ENCODE measurements around the gene ZDHHC5.

ZDHHC5 gene

DNA sequence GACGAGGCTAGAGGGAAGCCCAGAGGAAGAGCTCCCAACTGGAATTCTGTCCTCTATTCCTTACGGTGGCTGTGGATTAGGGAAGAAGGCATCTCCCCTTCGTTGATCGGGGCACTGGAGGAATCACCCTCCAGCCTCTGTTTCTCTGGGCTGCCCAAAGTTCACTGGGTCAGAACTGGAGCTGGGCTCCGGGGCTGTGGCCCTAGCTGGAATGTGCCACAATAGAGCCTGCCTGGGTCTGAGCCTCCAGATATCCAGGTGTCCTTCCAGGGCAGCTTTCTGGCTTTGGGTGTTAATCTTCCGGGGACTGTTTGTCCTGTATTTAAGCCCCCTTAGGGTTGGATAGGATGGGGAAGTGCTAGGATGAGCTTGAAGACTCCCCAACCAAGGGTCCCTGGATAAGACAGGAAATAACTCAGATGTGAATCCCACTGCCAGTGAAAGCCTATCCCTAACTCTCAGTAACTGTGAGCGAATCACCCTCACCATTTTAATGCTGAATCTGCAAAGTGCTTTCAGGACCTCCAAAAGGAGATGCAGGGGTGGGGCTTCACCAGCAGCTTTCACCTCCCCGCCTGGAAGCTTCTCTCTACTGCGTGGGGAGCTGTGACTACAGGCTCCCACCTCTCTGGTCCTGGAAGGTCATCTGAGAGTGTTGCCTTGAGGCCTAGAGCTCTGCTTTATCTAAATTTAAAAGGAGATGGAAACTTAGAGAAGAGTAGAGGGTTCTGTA, 27.7 kb upstream of the ZDHHC5 start:
- Histone ChIP-seq H3K9me3 (no peaks in the 10 kb centered on the region), H3K27me3 (no peaks in the 10 kb centered on the region), H3K4me3 (no peak overlapping the region), H3K36me3 (no peaks in the 10 kb centered on the region), H3K4me1 (peaks cover 3 to 45% (median 39%) of the 10 kb centered on the region in 4 donors), H3K27ac (no peak overlapping the region)
- TF ChIP-seq, protein P1, sequence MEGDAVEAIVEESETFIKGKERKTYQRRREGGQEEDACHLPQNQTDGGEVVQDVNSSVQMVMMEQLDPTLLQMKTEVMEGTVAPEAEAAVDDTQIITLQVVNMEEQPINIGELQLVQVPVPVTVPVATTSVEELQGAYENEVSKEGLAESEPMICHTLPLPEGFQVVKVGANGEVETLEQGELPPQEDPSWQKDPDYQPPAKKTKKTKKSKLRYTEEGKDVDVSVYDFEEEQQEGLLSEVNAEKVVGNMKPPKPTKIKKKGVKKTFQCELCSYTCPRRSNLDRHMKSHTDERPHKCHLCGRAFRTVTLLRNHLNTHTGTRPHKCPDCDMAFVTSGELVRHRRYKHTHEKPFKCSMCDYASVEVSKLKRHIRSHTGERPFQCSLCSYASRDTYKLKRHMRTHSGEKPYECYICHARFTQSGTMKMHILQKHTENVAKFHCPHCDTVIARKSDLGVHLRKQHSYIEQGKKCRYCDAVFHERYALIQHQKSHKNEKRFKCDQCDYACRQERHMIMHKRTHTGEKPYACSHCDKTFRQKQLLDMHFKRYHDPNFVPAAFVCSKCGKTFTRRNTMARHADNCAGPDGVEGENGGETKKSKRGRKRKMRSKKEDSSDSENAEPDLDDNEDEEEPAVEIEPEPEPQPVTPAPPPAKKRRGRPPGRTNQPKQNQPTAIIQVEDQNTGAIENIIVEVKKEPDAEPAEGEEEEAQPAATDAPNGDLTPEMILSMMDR (IDR thresholded peaks at IDR 0.05), result no peak
- intact Hi-C loops (cut with DNase I; ENCODE audit: low total_unique reads), result loop anchor here (2.0 to 10.0 kb wide), 3 partner anchors 71 to 185 kb away; no protein-coding TSS in a partner anchor
- DNase-seq, result no peak

DNA sequence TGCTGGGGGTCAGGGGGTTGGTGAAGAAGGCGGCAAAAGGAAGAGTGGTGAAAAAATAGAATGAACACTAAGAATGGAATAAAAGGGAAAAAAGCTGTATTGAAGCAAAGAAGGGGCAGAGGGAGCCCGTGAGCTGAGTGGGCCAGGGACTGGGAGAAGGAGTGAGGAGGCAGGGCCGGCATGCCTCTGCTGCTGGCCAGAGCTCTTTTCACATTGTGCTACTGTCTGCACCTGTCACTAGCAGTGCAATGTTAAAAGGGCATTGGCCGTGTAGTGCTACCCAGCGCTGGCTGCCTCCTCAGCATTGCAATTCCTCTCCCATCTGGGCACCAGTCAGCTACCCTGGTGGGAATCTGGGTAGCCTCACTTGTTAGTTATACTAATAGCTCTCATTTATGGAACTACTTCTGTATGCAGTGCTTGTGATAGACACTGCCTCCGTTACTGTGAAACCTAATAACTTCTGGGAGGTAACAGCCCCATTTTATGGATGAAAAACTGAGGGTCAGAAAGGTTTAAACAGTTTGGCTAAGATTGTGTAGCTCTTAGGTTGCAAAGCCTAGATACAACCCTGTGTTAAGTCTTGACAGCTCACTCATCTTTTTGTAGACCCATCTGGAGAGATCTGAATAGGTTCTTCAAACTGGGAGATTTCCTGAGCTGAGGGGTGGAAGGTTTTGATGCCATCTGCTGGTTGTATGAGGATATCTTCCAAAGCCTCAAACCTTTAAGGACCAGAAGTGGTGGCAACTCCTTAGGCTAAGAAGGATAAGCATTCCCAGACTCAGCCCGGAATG, 26.7 kb upstream of the ZDHHC5 start:
- Histone ChIP-seq H3K9me3 (no peaks in the 10 kb centered on the region), H3K4me1 (peaks cover 3 to 50% (median 43%) of the 10 kb centered on the region in 4 donors), H3K36me3 (no peaks in the 10 kb centered on the region), H3K27ac (no peak overlapping the region), H3K27me3 (peaks cover 0 to 6% of the 10 kb centered on the region in 2 donors), H3K4me3 (no peak overlapping the region)
- TF ChIP-seq, protein P1 (IDR thresholded peaks at IDR 0.05), result peak; percentile 44 to 51
- intact Hi-C loops (cut with DNase I; ENCODE audit: low total_unique reads), result loop anchor here (2.0 to 10.0 kb wide), 3 partner anchors 72 to 186 kb away; no protein-coding TSS in a partner anchor
- no peak for DNase-seq

DNA sequence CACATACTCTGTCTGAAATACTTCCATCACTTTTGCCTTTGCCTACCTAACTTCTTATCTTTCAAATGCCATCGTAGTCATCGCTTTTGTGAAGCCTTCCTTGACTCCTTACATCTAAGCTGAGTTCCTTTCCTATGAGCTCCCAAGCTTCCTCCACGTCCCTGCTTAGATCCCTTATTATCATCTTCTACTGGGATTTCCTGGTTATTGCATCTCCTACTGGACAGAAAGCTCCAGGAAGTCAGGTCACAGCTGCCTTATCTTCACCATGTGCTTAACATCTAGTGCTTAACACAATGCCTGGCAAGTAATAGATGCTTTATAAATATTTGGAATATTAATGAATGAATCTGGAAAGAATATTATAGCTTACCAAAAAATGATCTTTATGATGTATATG, 24.1 kb upstream of the ZDHHC5 start:
- no peaks in the 10 kb centered on the region for H3K9me3 ChIP-seq
- H3K4me3 ChIP-seq, result no peak overlapping the region
- intact Hi-C loops (cut with DNase I; ENCODE audit: low total_unique reads), result loop anchor here (10.0 kb wide), 2 partner anchors 149 to 189 kb away; no protein-coding TSS in a partner anchor
- peaks cover 0 to 32% of the 10 kb centered on the region in 2 donors for H3K27me3 ChIP-seq
- TF ChIP-seq, protein P1 (IDR thresholded peaks at IDR 0.05), result no peak
- DNase-seq, result no peak
- no peaks in the 10 kb centered on the region for H3K36me3 ChIP-seq
- no peak overlapping the region for H3K27ac ChIP-seq
- peaks cover 3 to 67% (median 49%) of the 10 kb centered on the region in 4 donors for H3K4me1 ChIP-seq

DNA sequence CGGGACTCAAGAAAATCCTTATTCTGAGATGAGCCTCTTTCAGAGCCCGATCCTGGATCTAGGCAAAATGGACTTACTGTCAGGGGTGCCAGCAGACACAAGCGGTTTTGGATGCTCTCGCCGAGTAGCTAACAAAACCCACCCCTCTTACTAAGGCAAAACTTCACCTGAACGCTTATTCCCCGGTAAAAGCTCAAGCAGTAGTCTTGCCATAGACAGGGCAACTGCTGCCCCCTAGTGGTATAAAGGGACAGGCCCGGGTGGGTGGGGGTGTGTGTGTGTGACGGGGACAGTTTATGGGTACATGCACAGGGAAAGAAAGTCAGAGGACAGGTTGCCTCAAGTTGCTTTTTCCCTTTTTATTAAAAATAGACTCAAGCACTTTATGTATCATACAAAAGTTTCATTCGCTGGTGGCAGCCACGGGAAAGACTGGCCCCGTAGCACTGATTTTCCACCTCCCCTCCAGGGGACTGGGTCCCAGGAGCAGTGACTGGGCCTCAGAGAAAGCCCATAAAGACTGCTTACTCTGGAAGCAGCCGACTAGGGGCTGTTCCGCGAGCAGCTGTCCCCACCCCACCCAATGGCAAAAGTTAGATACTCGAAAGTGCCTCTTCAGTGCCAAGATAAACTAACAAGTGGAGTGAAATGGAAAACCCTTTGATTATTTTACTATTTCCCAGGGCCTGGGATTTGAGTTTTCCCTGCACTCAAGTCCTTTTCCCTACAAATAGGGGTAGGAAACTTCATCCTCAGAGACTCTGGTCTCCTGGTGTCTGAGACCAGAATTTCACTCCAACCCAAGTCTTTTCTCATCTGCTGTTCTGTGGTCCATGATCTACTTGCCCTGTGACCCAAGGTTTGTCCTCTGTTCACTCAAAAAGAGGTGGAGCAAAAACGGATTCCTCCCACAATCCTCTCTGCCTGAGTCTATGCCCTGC, 22.9 kb upstream of the ZDHHC5 start:
- peak overlapping the region; percentile 13 to 46 for H3K27ac ChIP-seq
- H3K27me3 ChIP-seq, result peaks cover 0 to 39% of the 10 kb centered on the region in 2 donors
- H3K4me1 ChIP-seq, result peaks cover 0 to 67% (median 49%) of the 10 kb centered on the region in 4 donors
- no peaks in the 10 kb centered on the region for H3K36me3 ChIP-seq
- no peak overlapping the region for H3K4me3 ChIP-seq
- TF ChIP-seq, protein P1 (IDR thresholded peaks at IDR 0.05), result peak; percentile 72 to 90
- intact Hi-C loops (cut with DNase I; ENCODE audit: low total_unique reads), result loop anchor here (10.0 kb wide), 2 partner anchors 150 to 190 kb away; no protein-coding TSS in a partner anchor
- H3K9me3 ChIP-seq, result no peaks in the 10 kb centered on the region
- DNase-seq, result peak; percentile 87

DNA sequence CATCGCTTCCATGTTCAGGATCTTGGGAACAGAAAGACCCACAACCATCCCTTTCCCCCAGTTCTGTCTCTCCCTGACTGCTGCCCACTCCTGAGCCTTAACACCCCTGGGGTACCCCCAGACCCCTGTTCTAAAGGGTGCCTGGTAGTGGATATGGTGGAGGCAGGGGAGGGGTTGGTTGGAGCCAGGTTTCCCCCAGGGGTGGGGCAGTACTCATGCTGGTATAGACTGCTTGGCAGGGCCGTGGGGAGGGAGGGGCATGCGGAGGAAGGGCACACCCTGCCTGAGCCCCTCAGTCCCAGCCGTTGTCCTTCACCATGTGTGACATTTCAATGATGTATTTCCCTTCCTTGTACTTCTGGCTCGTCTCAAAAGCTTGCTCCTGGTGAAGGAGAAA, 22.2 kb upstream of the ZDHHC5 start:
- Histone ChIP-seq H3K27me3 (peaks cover 0 to 43% of the 10 kb centered on the region in 2 donors), H3K4me3 (no peak overlapping the region), H3K9me3 (no peaks in the 10 kb centered on the region), H3K27ac (no peak overlapping the region), H3K36me3 (no peaks in the 10 kb centered on the region), H3K4me1 (peaks cover 0 to 63% (median 47%) of the 10 kb centered on the region in 4 donors)
- TF ChIP-seq, protein P1 (IDR thresholded peaks at IDR 0.05), result no peak
- intact Hi-C loops (cut with DNase I; ENCODE audit: low total_unique reads), result loop anchor here (10.0 kb wide), 2 partner anchors 151 to 191 kb away; no protein-coding TSS in a partner anchor
- DNase-seq, result no peak
